Activated naive CD4-positive, alpha-beta T cell treated with anti-CD3 and anti-CD28 coated beads, Interleukin-2, amount 10 ng/mL, durations not matched to agents 7 days and 5 days (primary cell): ENCODE results near the gene XXYLT1.

Experiments used
- CTCF ChIA-PET: fragments of 350-600 bp; sonication (Branson Sonifier 250); formaldehyde crosslinking; loops from one replicate; lab custom pipeline; 2021; ENCODE audit warnings: antibody characterized with exemption; lab: Charles Lee
- DNase-seq: peaks from one replicate; pipeline ENCODE4 v3.0.0-alpha.2; 2020
- H3K27ac Mint-ChIP-seq: one replicate; pipeline ENCODE4 v1.8.0; 2021; ENCODE audit warnings: mild to moderate bottlenecking, moderate library complexity, mixed read lengths
- H3K27me3 Mint-ChIP-seq: one replicate; pipeline ENCODE4 v1.8.0; 2021; ENCODE audit warnings: mild to moderate bottlenecking, mixed read lengths
- H3K36me3 Mint-ChIP-seq: one replicate; pipeline ENCODE4 v1.8.0; 2021; ENCODE audit warnings: mixed read lengths
- H3K4me1 Mint-ChIP-seq: one replicate; pipeline ENCODE4 v1.8.0; 2021; ENCODE audit warnings: mixed read lengths
- H3K4me3 Mint-ChIP-seq: one replicate; pipeline ENCODE4 v1.8.0; 2021; ENCODE audit warnings: mild to moderate bottlenecking, moderate library complexity, mixed read lengths
- H3K9me3 Mint-ChIP-seq: one replicate; pipeline ENCODE4 v1.8.0; 2021; ENCODE audit warnings: mixed read lengths

The XXYLT1 gene

GRCh38 chr3:195168009-195168762 is 102.8 kb downstream of the XXYLT1 start:
- H3K9me3 Mint-ChIP-seq: no peaks in the 10 kb centered on the region
- CTCF ChIA-PET: no interaction called here
- peaks cover 16% of the 10 kb centered on the region for H3K4me1 Mint-ChIP-seq
- DNase-seq: no peak
- no peaks in the 10 kb centered on the region for H3K36me3 Mint-ChIP-seq
- H3K27me3 Mint-ChIP-seq: no peaks in the 10 kb centered on the region
- no peak overlapping the region for H3K4me3 Mint-ChIP-seq
- no peak overlapping the region for H3K27ac Mint-ChIP-seq

- H3K27ac Mint-ChIP-seq: no peak overlapping the region
- H3K9me3 Mint-ChIP-seq: no peaks in the 10 kb centered on the region
- H3K4me3 Mint-ChIP-seq: no peak overlapping the region
- H3K27me3 Mint-ChIP-seq: no peaks in the 10 kb centered on the region
- no peaks in the 10 kb centered on the region for H3K36me3 Mint-ChIP-seq
- no peak for DNase-seq
- CTCF ChIA-PET: no interaction called here
- H3K4me1 Mint-ChIP-seq: peaks cover 29% of the 10 kb centered on the region
Observed at GRCh38 chr3:195165790-195166189, 105.2 kb downstream of the XXYLT1 start.

DNA sequence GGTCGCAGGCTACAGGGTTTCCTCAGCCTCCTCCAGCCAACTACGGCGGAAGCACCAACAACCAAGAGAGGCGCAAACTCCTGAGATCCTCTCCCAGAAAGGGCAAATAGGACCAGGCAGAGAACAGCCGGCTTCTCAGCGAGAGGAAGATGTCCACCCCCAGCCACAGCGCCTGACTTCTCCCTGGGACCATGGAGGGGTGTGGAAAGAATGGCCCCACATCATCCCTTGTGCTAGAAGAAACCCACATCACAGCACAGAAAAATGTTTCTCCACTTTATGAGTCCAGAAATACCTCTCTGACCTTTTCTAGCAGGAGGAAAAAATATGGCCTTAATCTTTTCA is 105.7 kb downstream of the XXYLT1 start:
- Mint-ChIP-seq H3K9me3 (no peaks in the 10 kb centered on the region), H3K27ac (no peak overlapping the region), H3K4me1 (peaks cover 29% of the 10 kb centered on the region), H3K4me3 (no peak overlapping the region), H3K36me3 (no peaks in the 10 kb centered on the region), H3K27me3 (no peaks in the 10 kb centered on the region)
- CTCF ChIA-PET: no interaction called here
- no peak for DNase-seq

DNA sequence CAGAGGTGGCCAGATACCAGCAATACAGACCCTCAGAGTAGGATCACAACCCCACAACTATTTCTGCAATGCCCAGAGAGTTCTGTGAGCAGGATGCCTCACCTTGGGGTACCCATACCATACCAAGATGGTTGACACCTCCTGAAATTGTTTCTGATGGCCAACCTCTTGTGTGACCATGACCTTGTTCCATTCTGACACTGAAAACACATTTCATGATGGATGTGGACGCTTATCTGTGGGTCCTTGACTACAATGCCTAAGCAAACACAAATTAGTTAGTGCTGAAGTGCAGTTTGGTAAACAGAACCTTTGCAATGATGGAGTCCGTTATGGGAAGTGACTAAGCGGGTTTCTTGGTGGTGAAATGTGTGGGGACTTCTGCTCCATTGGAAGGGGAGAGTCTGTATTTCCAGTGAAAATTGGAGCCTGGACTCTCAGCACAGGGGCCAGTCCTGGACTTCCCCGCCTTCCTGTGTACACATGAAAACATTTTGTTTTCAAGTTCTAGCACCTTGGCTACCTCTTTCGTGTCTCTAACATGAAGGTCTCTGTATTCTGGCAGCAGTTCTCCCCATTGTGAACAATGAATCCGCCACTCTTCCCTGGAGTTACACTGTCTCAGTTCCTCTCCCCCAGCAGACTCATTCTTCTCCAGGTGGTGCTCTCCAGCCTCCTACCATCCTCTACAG is 106.2 kb downstream of the XXYLT1 start:
- no peak overlapping the region for H3K4me3 Mint-ChIP-seq
- no peaks in the 10 kb centered on the region for H3K9me3 Mint-ChIP-seq
- H3K36me3 Mint-ChIP-seq: no peaks in the 10 kb centered on the region
- CTCF ChIA-PET: no interaction called here
- H3K27me3 Mint-ChIP-seq: no peaks in the 10 kb centered on the region
- H3K27ac Mint-ChIP-seq: no peak overlapping the region
- DNase-seq: no peak
- peaks cover 29% of the 10 kb centered on the region for H3K4me1 Mint-ChIP-seq

DNA sequence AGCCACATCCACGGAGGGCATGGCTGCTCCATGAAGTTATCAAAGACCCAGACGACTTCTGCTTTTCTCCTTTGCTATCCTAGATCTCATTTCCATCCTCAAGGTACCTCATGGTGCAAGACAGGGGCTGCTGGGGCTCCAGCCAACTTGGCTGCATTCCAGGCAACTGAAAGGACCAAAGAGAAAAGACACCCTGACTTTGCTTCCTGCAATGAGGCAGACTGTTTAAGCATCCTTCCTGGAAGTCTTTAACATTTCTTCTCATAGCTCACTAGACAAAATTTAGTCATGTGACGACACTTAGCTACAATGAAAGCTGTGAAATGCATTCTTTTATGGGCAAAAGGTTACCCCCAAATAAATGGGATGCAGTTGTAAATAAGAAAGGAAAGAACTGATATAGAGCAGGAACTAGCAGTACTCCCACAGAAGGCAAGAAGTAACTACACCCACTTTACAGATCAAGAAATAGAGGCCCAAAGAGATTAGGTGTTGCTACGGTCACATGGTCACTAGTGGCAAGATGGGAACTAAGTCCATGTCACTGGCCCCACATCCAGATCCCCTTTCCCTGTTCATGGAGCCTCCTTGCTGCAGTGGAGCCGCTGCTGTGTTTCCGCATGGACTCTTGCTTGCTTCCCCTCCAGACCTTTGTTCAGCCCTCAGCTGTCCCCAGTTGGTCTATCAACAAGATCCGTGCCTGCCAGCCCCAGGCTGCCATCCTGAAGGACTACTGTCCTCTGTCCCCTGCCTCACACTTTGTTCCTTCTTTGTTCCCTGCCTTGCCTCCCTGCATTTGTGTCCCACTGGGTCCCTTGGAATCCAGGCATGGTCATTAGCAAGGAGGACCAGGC is 107.0 kb downstream of the XXYLT1 start:
- H3K27ac Mint-ChIP-seq: peak overlapping the region; percentile 30
- H3K4me1 Mint-ChIP-seq: peaks cover 29% of the 10 kb centered on the region
- no peak overlapping the region for H3K4me3 Mint-ChIP-seq
- CTCF ChIA-PET: interaction anchor here (0.6 kb wide), 1 partner anchor 209 kb away, joined by 3 read pairs; no protein-coding TSS in a partner anchor
- H3K9me3 Mint-ChIP-seq: no peaks in the 10 kb centered on the region
- H3K27me3 Mint-ChIP-seq: no peaks in the 10 kb centered on the region
- no peaks in the 10 kb centered on the region for H3K36me3 Mint-ChIP-seq
- DNase-seq: no peak

DNA sequence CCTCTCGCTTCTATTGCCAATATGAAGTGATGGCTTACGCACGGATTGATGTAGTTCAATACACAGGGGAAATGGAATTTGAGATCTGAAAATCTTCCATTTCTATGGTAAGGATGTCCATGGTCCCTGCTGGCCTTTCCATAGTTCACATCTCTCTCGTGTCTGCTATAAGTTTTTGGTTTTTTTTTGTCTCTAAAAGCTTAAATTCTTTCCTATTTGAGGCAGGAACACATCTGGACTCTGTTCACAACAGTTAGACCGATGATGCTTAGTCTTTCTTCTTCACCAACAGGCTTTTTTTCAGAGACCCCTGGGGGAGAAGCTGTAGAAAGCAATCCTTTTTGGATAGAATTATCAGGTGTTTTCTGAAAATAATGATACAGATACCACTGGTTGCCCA is 108.1 kb downstream of the XXYLT1 start:
- Mint-ChIP-seq H3K27me3 (no peaks in the 10 kb centered on the region), H3K9me3 (no peaks in the 10 kb centered on the region), H3K27ac (no peak overlapping the region), H3K4me3 (no peak overlapping the region), H3K36me3 (no peaks in the 10 kb centered on the region), H3K4me1 (peaks cover 29% of the 10 kb centered on the region)
- CTCF ChIA-PET: no interaction called here
- DNase-seq: no peak

GRCh38 chr3:195162033-195162669 is 108.8 kb downstream of the XXYLT1 start:
- Mint-ChIP-seq H3K4me1 (peaks cover 32% of the 10 kb centered on the region), H3K9me3 (no peaks in the 10 kb centered on the region), H3K36me3 (no peaks in the 10 kb centered on the region), H3K27me3 (no peaks in the 10 kb centered on the region), H3K27ac (no peak overlapping the region), H3K4me3 (no peak overlapping the region)
- CTCF ChIA-PET: interaction anchor here (0.9 kb wide), 1 partner anchor 11 kb away, joined by 3 read pairs; no protein-coding TSS in a partner anchor
- DNase-seq: peak; percentile 25

- no peaks in the 10 kb centered on the region for H3K36me3 Mint-ChIP-seq
- no peak overlapping the region for H3K27ac Mint-ChIP-seq
- peaks cover 33% of the 10 kb centered on the region for H3K4me1 Mint-ChIP-seq
- H3K9me3 Mint-ChIP-seq: no peaks in the 10 kb centered on the region
- no peak overlapping the region for H3K4me3 Mint-ChIP-seq
- no peaks in the 10 kb centered on the region for H3K27me3 Mint-ChIP-seq
- CTCF ChIA-PET: no interaction called here
- DNase-seq: no peak
Observed at GRCh38 chr3:195160908-195161434, 110.0 kb downstream of the XXYLT1 start.

- Mint-ChIP-seq H3K36me3 (no peaks in the 10 kb centered on the region), H3K27ac (no peak overlapping the region), H3K9me3 (no peaks in the 10 kb centered on the region), H3K4me1 (peaks cover 33% of the 10 kb centered on the region), H3K27me3 (no peaks in the 10 kb centered on the region), H3K4me3 (no peak overlapping the region)
- CTCF ChIA-PET: interaction anchor here (1.1 kb wide), 1 partner anchor 14 kb away, joined by 3 read pairs; no protein-coding TSS in a partner anchor
- DNase-seq: no peak
Observed at GRCh38 chr3:195160257-195160898, 110.6 kb downstream of the XXYLT1 start.

DNA sequence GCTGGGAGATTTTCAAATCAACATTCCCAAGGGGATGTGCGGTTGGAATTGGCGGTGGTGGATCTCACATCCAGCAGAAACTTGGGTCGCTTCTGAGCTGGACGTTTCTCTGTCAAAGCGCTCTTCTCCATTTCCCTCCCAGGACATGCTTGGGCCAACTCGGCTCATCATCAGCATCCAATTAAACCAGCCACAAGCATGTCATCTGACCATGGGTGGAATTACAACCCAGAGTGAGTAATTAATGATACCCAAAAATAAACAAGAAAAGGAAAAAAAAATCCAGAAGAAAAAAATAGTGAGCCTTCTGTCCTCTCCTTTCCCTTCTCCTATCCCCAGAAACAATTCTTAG is 111.2 kb downstream of the XXYLT1 start:
- no peak for DNase-seq
- Mint-ChIP-seq H3K27me3 (no peaks in the 10 kb centered on the region), H3K4me3 (no peak overlapping the region), H3K36me3 (no peaks in the 10 kb centered on the region), H3K9me3 (no peaks in the 10 kb centered on the region), H3K4me1 (peaks cover 31% of the 10 kb centered on the region), H3K27ac (no peak overlapping the region)
- CTCF ChIA-PET: interaction anchor here (1.1 kb wide), 1 partner anchor 14 kb away, joined by 3 read pairs; no protein-coding TSS in a partner anchor

DNA sequence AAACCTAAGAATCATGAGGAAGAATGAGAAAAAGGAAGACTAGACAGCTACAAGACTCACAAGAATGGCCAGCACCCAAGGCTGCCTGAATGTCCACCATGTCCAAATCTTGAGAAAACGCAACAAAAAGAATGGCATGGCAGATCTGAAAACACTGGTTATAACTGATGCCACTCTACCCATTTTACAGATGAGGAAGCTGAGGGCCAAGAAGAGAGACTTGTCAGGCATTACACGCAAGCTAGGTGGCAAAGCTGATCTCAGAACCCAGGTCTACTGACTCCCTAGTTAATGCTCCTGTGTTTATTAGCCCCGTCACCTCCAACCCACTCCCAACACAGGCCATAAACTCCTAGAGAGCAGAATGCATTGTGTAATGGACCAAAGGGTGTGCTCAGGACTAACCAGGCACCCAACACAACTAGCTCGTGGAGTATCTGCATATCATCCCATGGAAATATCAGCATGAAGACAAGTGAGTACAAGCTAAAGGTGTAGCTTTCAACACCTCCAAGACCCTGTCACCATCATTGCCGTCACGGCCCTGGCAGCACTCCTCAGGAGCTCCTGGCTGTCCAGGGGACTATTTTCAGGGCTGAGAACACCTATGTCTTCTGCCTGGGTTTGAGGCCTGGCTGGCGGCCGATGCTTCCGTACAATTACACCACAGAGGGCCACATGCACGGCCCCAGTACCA is 111.7 kb downstream of the XXYLT1 start:
- no peak for DNase-seq
- H3K4me1 Mint-ChIP-seq: peaks cover 28% of the 10 kb centered on the region
- H3K27ac Mint-ChIP-seq: no peak overlapping the region
- no peak overlapping the region for H3K4me3 Mint-ChIP-seq
- CTCF ChIA-PET: interaction anchor here (1.1 kb wide), 1 partner anchor 13 kb away, joined by 3 read pairs; no protein-coding TSS in a partner anchor
- H3K9me3 Mint-ChIP-seq: no peaks in the 10 kb centered on the region
- H3K27me3 Mint-ChIP-seq: no peaks in the 10 kb centered on the region
- H3K36me3 Mint-ChIP-seq: no peaks in the 10 kb centered on the region

DNA sequence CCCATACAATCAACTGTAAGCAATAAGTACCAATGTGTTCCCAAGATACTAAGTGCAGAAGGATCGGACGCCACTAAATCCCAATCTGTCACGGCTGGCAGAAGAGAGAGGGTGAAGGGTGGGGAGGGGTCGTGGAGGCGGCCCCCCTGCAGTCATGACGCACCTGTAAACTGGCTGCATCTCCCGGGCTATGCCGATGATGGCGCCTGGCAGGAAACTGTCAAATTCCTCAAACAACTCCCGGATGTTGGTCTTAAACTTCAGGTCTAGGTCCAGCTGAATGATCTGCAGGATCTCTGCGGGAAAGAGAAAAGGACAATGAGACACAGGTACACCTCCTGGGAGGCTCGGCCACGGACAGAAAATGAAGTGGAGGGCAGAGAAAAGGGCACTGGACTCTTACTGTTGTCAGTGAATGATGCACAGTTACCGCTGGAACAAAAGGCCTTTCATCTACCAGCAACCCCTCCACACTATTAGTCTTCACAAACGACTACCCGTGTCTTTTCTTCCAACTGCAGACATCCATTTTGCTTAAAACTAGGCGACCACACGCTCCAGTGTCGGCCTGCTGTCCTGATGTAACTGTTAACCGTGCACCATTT is 114.6 kb downstream of the XXYLT1 start:
- no peak for DNase-seq
- H3K4me3 Mint-ChIP-seq: no peak overlapping the region
- peaks cover 10% of the 10 kb centered on the region for H3K4me1 Mint-ChIP-seq
- H3K36me3 Mint-ChIP-seq: peaks cover 2% of the 10 kb centered on the region
- no peaks in the 10 kb centered on the region for H3K27me3 Mint-ChIP-seq
- CTCF ChIA-PET: no interaction called here
- no peaks in the 10 kb centered on the region for H3K9me3 Mint-ChIP-seq
- H3K27ac Mint-ChIP-seq: no peak overlapping the region
